GM12874 (cell line): ENCODE data around the gene TRIM41.

Experiments
- CTCF ChIP-seq: IDR thresholded peaks from 2 replicates; pipeline ENCODE4 v1.5.1; 2011; ENCODE audit warnings: low read depth, mild to moderate bottlenecking, control low read depth, low read length, moderate library complexity; ENCODE audit not compliant: insufficient read depth

The TRIM41 gene

GRCh38 chr5:181255276-181255675 is 32.2 kb downstream of the TRIM41 start:
- TF ChIP-seq CTCF: no peak

GRCh38 chr5:181255836-181256578 is 32.9 kb downstream of the TRIM41 start:
- no peak for TF ChIP-seq CTCF

GRCh38 chr5:181258576-181258975 is 35.5 kb downstream of the TRIM41 start:
- no peak for TF ChIP-seq CTCF

- TF ChIP-seq CTCF: no peak
These were observed 36.2 kb downstream of the TRIM41 start for GRCh38 chr5:181259283-181259682.

- TF ChIP-seq CTCF: no peak
These were observed 37.1 kb downstream of the TRIM41 start for GRCh38 chr5:181259974-181260719.

GRCh38 chr5:181260720-181261319 is 37.7 kb downstream of the TRIM41 start, which contains the start of gene TRIM52:
TSS of gene TRIM52 (minus strand) at chr5:181261143. CDS start at chr5:181260813, 330 bp downstream.
- no peak for TF ChIP-seq CTCF

- no peak for TF ChIP-seq CTCF
These were observed 38.4 kb downstream of the TRIM41 start for GRCh38 chr5:181261320-181262049.
